WTC11 (cell line): ENCODE measurements around the gene COA1.

Experiments
- CTCF ChIP-seq: fragments of 200-600 bp; IDR thresholded peaks from 2 replicates; pipeline ENCODE4 v1.8.0; 2022; ENCODE audit warnings: antibody characterized with exemption
- GABPB1 ChIP-seq: sonication (generic); formaldehyde crosslinking; IDR thresholded peaks from 2 replicates; pipeline ENCODE4 v1.8.1; 2023; ENCODE audit warnings: mild to moderate bottlenecking, missing genetic modification reagents
- TEAD4 ChIP-seq: sonication (generic); formaldehyde crosslinking; IDR thresholded peaks from 2 replicates; pipeline ENCODE4 v1.8.0; 2022; ENCODE audit warnings: mild to moderate bottlenecking, missing genetic modification reagents
- TF ChIP-seq, protein P1 (sequence below): sonication (generic); formaldehyde crosslinking; IDR thresholded peaks from 2 replicates; pipeline ENCODE4 v1.8.0; 2023; ENCODE audit warnings: missing genetic modification reagents, mild to moderate bottlenecking, borderline replicate concordance

- TF ChIP-seq TEAD4 (CRISPR knock-in tag), result no peak
- TF ChIP-seq GABPB1, result no peak
- TF ChIP-seq CTCF, result no peak
- TF ChIP-seq, protein P1, sequence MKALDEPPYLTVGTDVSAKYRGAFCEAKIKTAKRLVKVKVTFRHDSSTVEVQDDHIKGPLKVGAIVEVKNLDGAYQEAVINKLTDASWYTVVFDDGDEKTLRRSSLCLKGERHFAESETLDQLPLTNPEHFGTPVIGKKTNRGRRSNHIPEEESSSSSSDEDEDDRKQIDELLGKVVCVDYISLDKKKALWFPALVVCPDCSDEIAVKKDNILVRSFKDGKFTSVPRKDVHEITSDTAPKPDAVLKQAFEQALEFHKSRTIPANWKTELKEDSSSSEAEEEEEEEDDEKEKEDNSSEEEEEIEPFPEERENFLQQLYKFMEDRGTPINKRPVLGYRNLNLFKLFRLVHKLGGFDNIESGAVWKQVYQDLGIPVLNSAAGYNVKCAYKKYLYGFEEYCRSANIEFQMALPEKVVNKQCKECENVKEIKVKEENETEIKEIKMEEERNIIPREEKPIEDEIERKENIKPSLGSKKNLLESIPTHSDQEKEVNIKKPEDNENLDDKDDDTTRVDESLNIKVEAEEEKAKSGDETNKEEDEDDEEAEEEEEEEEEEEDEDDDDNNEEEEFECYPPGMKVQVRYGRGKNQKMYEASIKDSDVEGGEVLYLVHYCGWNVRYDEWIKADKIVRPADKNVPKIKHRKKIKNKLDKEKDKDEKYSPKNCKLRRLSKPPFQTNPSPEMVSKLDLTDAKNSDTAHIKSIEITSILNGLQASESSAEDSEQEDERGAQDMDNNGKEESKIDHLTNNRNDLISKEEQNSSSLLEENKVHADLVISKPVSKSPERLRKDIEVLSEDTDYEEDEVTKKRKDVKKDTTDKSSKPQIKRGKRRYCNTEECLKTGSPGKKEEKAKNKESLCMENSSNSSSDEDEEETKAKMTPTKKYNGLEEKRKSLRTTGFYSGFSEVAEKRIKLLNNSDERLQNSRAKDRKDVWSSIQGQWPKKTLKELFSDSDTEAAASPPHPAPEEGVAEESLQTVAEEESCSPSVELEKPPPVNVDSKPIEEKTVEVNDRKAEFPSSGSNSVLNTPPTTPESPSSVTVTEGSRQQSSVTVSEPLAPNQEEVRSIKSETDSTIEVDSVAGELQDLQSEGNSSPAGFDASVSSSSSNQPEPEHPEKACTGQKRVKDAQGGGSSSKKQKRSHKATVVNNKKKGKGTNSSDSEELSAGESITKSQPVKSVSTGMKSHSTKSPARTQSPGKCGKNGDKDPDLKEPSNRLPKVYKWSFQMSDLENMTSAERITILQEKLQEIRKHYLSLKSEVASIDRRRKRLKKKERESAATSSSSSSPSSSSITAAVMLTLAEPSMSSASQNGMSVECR, result no peak
These were observed 64.6 kb downstream of the COA1 start for GRCh38 chr7:43664681-43665080.
